Activated B cell treated with CpG ODN at 0.5 μM for 24 hours (primary cell): ENCODE measurements around the gene CENPQ. TPM values are rescaled to one million over a fixed set of nuclear protein-coding genes. Genes with fewer than 3 reads are reported as not detected.

Source experiments
- ATAC-seq: fragments of 200-7000 bp; cut with Tn5 transposase; one replicate; pipeline ENCODE4 v1.10.0; 2021; ENCODE audit warnings: low read depth, mild to moderate bottlenecking, moderate library complexity
- CTCF ChIA-PET: fragments of 350-600 bp; sonication (Branson Sonifier 250); formaldehyde crosslinking; loops from one replicate; lab custom pipeline; 2021; ENCODE audit warnings: antibody characterized with exemption; lab: Charles Lee
- POLR2A ChIA-PET: fragments of 350-600 bp; sonication (Branson Sonifier 250); formaldehyde crosslinking; loops from one replicate; lab custom pipeline; 2021; ENCODE audit warnings: antibody characterized with exemption; lab: Charles Lee
- DNase-seq: peaks from one replicate; pipeline ENCODE4 v3.0.0; 2022
- H3K27ac Mint-ChIP-seq: one replicate; pipeline ENCODE4 v1.8.0; 2020; ENCODE audit warnings: mixed read lengths
- H3K27me3 Mint-ChIP-seq: one replicate; pipeline ENCODE4 v1.8.0; 2021; ENCODE audit warnings: mixed read lengths
- H3K36me3 Mint-ChIP-seq: one replicate; pipeline ENCODE4 v1.8.0; 2021; ENCODE audit warnings: low read depth, mixed read lengths
- H3K4me1 Mint-ChIP-seq: one replicate; pipeline ENCODE4 v1.8.0; 2021; ENCODE audit warnings: mixed read lengths
- H3K4me3 Mint-ChIP-seq: one replicate; pipeline ENCODE4 v1.8.0; 2020; ENCODE audit warnings: mild to moderate bottlenecking, mixed read lengths
- H3K9me3 Mint-ChIP-seq: one replicate; pipeline ENCODE4 v1.8.0; 2020; ENCODE audit warnings: mixed read lengths
- CTCF ChIP-seq: fragments of 200-600 bp; IDR thresholded peaks from one replicate; pipeline ENCODE4 v1.8.0; 2022; ENCODE audit warnings: antibody characterized with exemption, mild to moderate bottlenecking
- intact Hi-C: fragments of 100-400 bp; cut with micrococcal nuclease; formaldehyde crosslinking; loops from one replicate; pipeline ENCODE4 v1.15.1; 2024
- total RNA-seq: library from RNA; stranded (reverse); gene quantifications from 2 replicates; pipeline ENCODE4 v1.2.3, GENCODE V29; 2022

Gene CENPQ
- total RNA-seq, 1 donor from 2014 or later, result 7.1 TPM

DNA sequence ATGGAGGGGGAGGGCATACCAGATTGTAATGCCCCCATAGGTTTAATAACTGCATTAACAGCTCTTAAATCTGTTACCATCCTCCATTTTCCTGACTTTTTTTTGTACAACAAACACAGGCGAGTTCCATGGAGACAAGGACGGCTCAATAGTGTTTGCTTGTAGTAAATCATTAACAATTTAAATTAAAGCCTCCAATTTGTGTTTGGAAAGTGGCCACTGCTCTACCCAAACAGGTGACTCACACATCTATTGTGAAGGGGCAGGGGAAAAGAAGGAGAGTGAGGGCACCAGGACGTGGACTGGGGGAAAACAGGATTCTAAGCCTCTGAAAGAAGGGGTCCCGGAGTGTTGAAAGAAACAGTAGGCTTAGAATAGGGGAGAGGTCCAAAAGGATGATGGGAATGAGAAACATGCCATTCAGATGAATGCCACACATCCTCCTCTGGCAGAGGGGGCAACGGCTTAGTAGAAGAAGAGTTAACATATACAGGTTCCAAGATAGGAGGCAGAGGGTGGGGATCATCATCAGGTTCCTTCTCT is 43.5 kb downstream of the CENPQ start:
- Mint-ChIP-seq H3K9me3 (no peaks in the 10 kb centered on the region), H3K4me3 (no peak overlapping the region), H3K27ac (no peak overlapping the region), H3K27me3 (peaks cover 7% of the 10 kb centered on the region), H3K36me3 (no peaks in the 10 kb centered on the region), H3K4me1 (no peaks in the 10 kb centered on the region)
- POLR2A ChIA-PET, result no interaction called here
- ATAC-seq, result no peak
- CTCF ChIA-PET, result no interaction called here
- DNase-seq, result no peak
- TF ChIP-seq CTCF, result no peak
- intact Hi-C loops, result no loop called here

DNA sequence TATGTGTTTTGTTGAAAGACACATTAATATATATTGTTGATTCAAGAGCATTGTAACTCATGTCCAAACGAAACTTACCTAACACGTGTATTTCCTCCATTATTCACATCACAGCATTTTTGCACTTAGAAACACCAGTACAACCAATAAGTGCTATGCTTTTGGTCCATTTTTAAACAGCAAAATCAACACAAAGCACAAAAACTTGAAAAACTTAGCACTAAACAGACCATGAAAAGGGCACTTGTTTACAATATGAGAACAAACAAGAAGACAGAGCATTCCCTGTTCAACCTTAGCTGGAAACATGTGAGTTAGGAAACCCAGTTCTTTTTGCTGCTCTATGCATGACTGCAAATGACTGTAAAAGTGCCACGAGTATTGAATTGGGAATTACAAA is 46.2 kb downstream of the CENPQ start:
- DNase-seq (no peak), ATAC-seq (no peak)
- no peaks in the 10 kb centered on the region for H3K36me3 Mint-ChIP-seq
- H3K9me3 Mint-ChIP-seq, result no peaks in the 10 kb centered on the region
- intact Hi-C loops, result no loop called here
- H3K4me1 Mint-ChIP-seq, result no peaks in the 10 kb centered on the region
- POLR2A ChIA-PET, result no interaction called here
- CTCF ChIA-PET, result interaction anchor here (1.4 kb wide), 1 partner anchor 23 kb away, joined by 4 read pairs; no protein-coding TSS in a partner anchor
- H3K27ac Mint-ChIP-seq, result no peak overlapping the region
- H3K4me3 Mint-ChIP-seq, result no peak overlapping the region
- peaks cover 8% of the 10 kb centered on the region for H3K27me3 Mint-ChIP-seq
- TF ChIP-seq CTCF, result no peak

DNA sequence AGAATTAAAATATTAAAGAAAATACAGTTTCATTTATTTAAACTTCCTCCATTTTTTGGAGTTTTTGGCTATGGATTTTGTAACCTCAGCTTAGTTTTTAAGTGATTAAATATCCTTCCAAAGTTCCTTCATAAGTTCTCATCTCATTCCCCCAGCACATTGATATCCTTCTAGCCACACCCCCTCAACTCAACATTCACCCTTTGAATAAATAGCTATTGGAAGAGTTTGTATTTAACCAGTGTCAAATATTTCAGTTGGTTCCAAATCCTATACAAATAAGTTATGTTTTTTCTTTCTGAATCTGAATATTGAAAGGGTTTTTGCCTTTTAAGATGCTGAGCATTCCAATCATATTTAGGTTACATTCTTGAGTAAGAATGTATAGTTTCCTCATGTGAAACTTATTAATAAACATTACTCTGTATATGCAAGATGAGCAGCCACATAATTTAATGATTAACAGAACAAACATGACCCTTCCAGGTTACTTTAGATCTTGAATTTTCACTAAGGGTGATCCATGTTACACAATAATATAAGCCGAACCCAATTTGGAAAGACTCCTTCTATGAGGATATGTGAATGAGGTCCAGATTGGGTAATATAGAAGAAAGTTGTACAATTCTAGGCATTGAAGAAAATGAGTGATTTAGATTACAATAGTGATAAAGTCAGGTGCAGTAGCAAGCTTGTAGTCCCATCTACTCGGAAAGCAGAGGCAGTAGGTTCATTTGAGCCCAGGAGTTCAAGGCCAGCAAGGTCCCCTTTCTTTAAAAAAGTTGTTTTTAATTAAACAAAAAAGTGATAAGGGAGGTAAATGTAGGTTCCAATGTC is 50.2 kb downstream of the CENPQ start:
- POLR2A ChIA-PET, result no interaction called here
- no peak overlapping the region for H3K4me3 Mint-ChIP-seq
- intact Hi-C loops, result no loop called here
- peaks cover 8% of the 10 kb centered on the region for H3K27me3 Mint-ChIP-seq
- H3K4me1 Mint-ChIP-seq, result no peaks in the 10 kb centered on the region
- H3K36me3 Mint-ChIP-seq, result no peaks in the 10 kb centered on the region
- CTCF ChIA-PET, result no interaction called here
- ATAC-seq (no peak), DNase-seq (no peak)
- H3K27ac Mint-ChIP-seq, result no peak overlapping the region
- no peaks in the 10 kb centered on the region for H3K9me3 Mint-ChIP-seq
- TF ChIP-seq CTCF, result no peak

- ATAC-seq, result no peak
- no peak for DNase-seq
- POLR2A ChIA-PET, result no interaction called here
- Mint-ChIP-seq H3K4me3 (no peak overlapping the region), H3K27me3 (peaks cover 8% of the 10 kb centered on the region), H3K36me3 (no peaks in the 10 kb centered on the region), H3K4me1 (no peaks in the 10 kb centered on the region), H3K27ac (no peak overlapping the region), H3K9me3 (no peaks in the 10 kb centered on the region)
- intact Hi-C loops, result no loop called here
- CTCF ChIA-PET, result no interaction called here
- TF ChIP-seq CTCF, result no peak
These were observed 51.7 kb downstream of the CENPQ start for GRCh38 chr6:49514571-49515484.
